ENCODE results near the gene BID.

Gene BID

GRCh38 chr22:17753401-17753989 is 20.8 kb downstream of the BID start:
- Histone ChIP-seq H3K36me3 (ENCODE audit: insufficient read depth, low read length) (no peaks in the 10 kb centered on the region), H3K9me3 (ENCODE audit: control insufficient read depth, insufficient read depth, low read length) (no peaks in the 10 kb centered on the region), H3K9ac (ENCODE audit: low read depth, low read length) (no peak overlapping the region), H3K4me1 (ENCODE audit: insufficient read depth, low read length) (no peaks in the 10 kb centered on the region)

GRCh38 chr22:17751596-17751995 is 22.7 kb downstream of the BID start:
- Histone ChIP-seq H3K4me1 (ENCODE audit: insufficient read depth, low read length) (no peaks in the 10 kb centered on the region), H3K36me3 (ENCODE audit: insufficient read depth, low read length) (no peaks in the 10 kb centered on the region), H3K9ac (ENCODE audit: low read depth, low read length) (no peak overlapping the region), H3K9me3 (ENCODE audit: control insufficient read depth, insufficient read depth, low read length) (no peaks in the 10 kb centered on the region)

GRCh38 chr22:17749605-17750395 is 24.5 kb downstream of the BID start:
- Histone ChIP-seq H3K9me3 (ENCODE audit: control insufficient read depth, insufficient read depth, low read length) (no peaks in the 10 kb centered on the region), H3K9ac (ENCODE audit: low read depth, low read length) (no peak overlapping the region), H3K36me3 (ENCODE audit: insufficient read depth, low read length) (no peaks in the 10 kb centered on the region), H3K4me1 (ENCODE audit: insufficient read depth, low read length) (no peaks in the 10 kb centered on the region)

DNA sequence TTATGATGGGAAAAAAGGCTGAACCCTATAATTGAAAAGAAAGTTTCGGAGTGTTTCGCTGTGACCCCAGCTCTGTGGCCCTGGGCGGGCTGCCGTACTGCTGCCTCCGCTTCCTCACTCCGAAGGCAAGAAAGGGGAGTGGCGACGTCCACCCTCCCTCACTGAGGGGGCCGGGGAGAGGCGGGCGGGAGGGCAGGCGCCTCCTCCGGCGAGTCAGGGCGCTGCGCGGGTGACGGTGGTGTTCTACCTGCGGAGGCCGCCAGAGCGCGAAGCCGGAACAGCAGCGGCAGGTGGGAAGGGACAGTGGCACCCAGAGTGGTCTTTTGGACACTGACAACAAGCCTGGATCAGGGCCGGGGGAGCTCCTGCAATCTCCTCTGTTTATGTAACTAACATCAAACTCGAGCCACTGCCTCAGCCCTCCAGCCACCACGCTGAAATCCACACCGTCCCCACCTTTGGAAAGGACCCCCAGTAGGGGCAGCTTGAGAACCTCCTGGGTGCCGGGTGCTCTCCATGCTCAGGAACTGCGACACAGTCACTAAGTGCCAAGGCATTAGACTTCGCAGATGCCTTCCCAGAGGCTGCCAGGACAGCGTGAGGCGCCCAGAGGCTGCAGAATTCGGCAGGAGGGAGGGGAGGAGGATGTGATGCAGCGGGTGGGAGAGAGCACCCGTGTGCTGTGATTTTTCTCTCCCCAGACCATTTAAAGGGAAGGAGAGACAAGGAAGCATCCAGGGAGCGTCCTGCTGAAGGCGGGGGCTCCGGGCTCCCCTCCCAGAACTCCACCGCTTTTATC is 25.5 kb downstream of the BID start:
- Histone ChIP-seq H3K36me3 (ENCODE audit: insufficient read depth, low read length) (no peaks in the 10 kb centered on the region), H3K4me1 (ENCODE audit: insufficient read depth, low read length) (peaks cover 8% of the 10 kb centered on the region; the same call in 1 of the 2 replicates), H3K9ac (ENCODE audit: low read depth, low read length) (peak overlapping the region; percentile 11; the same call in 1 of the 2 replicates), H3K9me3 (ENCODE audit: control insufficient read depth, insufficient read depth, low read length) (no peaks in the 10 kb centered on the region)

GRCh38 chr22:17746916-17747315 is 27.4 kb downstream of the BID start:
- no peaks in the 10 kb centered on the region for H3K36me3 ChIP-seq (ENCODE audit: insufficient read depth, low read length)
- no peak overlapping the region for H3K9ac ChIP-seq (ENCODE audit: low read depth, low read length)
- H3K4me1 ChIP-seq (ENCODE audit: insufficient read depth, low read length) = peaks cover 12% of the 10 kb centered on the region; the same call in 1 of the 2 replicates
- H3K9me3 ChIP-seq (ENCODE audit: control insufficient read depth, insufficient read depth, low read length) = no peaks in the 10 kb centered on the region

- Histone ChIP-seq H3K4me1 (ENCODE audit: insufficient read depth, low read length) (peaks cover 15% of the 10 kb centered on the region; the same call in 1 of the 2 replicates), H3K9me3 (ENCODE audit: control insufficient read depth, insufficient read depth, low read length) (no peaks in the 10 kb centered on the region), H3K36me3 (ENCODE audit: insufficient read depth, low read length) (no peaks in the 10 kb centered on the region), H3K9ac (ENCODE audit: low read depth, low read length) (no peak overlapping the region)
Measured at GRCh38 chr22:17744430-17744829, 29.8 kb downstream of the BID start.

GRCh38 chr22:17743661-17744411 is 30.4 kb downstream of the BID start:
- Histone ChIP-seq H3K4me1 (ENCODE audit: insufficient read depth, low read length) (peaks cover 15% of the 10 kb centered on the region; the same call in 1 of the 2 replicates), H3K36me3 (ENCODE audit: insufficient read depth, low read length) (no peaks in the 10 kb centered on the region), H3K9ac (ENCODE audit: low read depth, low read length) (no peak overlapping the region), H3K9me3 (ENCODE audit: control insufficient read depth, insufficient read depth, low read length) (no peaks in the 10 kb centered on the region)

GRCh38 chr22:17742527-17742902 is 31.8 kb downstream of the BID start:
- Histone ChIP-seq H3K36me3 (ENCODE audit: insufficient read depth, low read length) (no peaks in the 10 kb centered on the region), H3K9me3 (ENCODE audit: control insufficient read depth, insufficient read depth, low read length) (no peaks in the 10 kb centered on the region), H3K4me1 (ENCODE audit: insufficient read depth, low read length) (peaks cover 15% of the 10 kb centered on the region; the same call in 1 of the 2 replicates), H3K9ac (ENCODE audit: low read depth, low read length) (no peak overlapping the region)

DNA sequence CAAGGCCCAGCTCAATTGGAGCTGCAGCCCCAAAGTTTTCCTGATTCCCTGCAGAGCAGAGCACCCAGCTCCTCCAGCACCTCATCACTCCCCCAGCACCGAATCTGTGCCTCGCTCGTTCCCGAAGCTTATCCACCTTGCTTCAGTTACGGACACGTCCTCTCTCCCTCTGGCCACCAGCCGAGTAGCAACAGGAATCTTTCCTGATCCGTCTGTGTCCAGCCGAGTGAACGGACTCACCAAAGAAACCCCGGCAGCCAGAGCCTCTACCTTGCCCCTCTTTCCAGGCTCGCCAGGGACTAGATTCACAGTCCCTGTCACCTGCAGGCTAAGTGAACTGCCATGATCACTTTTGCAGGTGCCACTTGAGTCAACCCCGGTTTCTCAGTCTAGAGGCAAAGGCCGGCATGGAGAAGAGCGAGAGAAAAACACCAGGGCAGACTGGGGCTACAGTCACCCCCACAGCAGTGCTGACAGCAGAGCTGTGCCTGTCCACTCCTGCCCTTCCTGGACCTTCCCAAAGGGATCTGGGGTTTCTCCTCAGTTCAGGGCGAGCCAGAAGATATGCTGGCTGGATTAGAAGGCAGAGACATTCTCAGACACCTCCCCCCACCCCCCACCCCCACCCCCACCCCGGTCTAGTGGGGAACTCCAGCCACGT is 32.3 kb downstream of the BID start:
- Histone ChIP-seq H3K4me1 (ENCODE audit: insufficient read depth, low read length) (peaks cover 15% of the 10 kb centered on the region; the same call in 1 of the 2 replicates), H3K9me3 (ENCODE audit: control insufficient read depth, insufficient read depth, low read length) (no peaks in the 10 kb centered on the region), H3K9ac (ENCODE audit: low read depth, low read length) (no peak overlapping the region), H3K36me3 (ENCODE audit: insufficient read depth, low read length) (no peaks in the 10 kb centered on the region)

GRCh38 chr22:17739196-17739975 is 34.9 kb downstream of the BID start:
- no peaks in the 10 kb centered on the region for H3K9me3 ChIP-seq (ENCODE audit: control insufficient read depth, insufficient read depth, low read length)
- H3K36me3 ChIP-seq (ENCODE audit: insufficient read depth, low read length) = peaks cover 1% of the 10 kb centered on the region; the same call in 1 of the 2 replicates
- H3K4me1 ChIP-seq (ENCODE audit: insufficient read depth, low read length) = peaks cover 13% of the 10 kb centered on the region; the same call in 1 of the 2 replicates
- no peak overlapping the region for H3K9ac ChIP-seq (ENCODE audit: low read depth, low read length)

GRCh38 chr22:17738386-17739128 is 35.7 kb downstream of the BID start:
- Histone ChIP-seq H3K9ac (ENCODE audit: low read depth, low read length) (no peak overlapping the region), H3K36me3 (ENCODE audit: insufficient read depth, low read length) (peaks cover 6% of the 10 kb centered on the region; the same call in 1 of the 2 replicates), H3K4me1 (ENCODE audit: insufficient read depth, low read length) (peaks cover 6% of the 10 kb centered on the region; the same call in 1 of the 2 replicates), H3K9me3 (ENCODE audit: control insufficient read depth, insufficient read depth, low read length) (no peaks in the 10 kb centered on the region)

DNA sequence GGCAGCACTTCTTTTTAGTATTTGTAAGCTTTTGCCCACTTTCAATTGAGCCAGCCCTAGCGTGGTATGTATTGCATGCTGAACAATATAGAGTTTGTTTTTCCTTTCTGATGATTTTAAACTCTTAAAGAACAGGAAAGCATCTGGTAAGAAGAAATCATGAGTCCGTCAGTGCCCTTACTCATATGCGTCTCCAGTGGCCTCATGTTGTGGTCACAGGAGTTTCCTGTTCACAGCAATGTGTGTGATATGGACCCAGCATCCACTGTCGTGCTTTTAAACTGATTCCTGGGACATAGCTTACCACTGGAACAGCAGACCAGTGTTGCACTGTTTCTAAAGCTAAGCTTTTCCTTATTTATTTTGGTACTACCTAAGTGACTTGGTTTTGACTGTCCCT is 40.1 kb downstream of the BID start:
- Histone ChIP-seq H3K4me1 (ENCODE audit: insufficient read depth, low read length) (no peaks in the 10 kb centered on the region), H3K9me3 (ENCODE audit: control insufficient read depth, insufficient read depth, low read length) (no peaks in the 10 kb centered on the region), H3K36me3 (ENCODE audit: insufficient read depth, low read length) (peaks cover 11% of the 10 kb centered on the region), H3K9ac (ENCODE audit: low read depth, low read length) (no peak overlapping the region)

Measured in ES-I3 (cell line).